HepG2 (cell line): Measurements from ENCODE around the gene RIT2. TPM values are rescaled to one million over a fixed set of nuclear protein-coding genes. Genes with fewer than 3 reads are reported as not detected.

Experiments
- ATAC-seq: fragments of 200-7000 bp; cut with Tn5 transposase; 3 replicates; pipeline ENCODE4 v1.9.1; 2020; ENCODE audit warnings: mild to moderate bottlenecking, moderate library complexity
- BruUV-seq: library from RNA; stranded (reverse); fragments of 400-500 nt; replicated peaks from 2 replicates; lab custom pipeline; 2021; lab: Mats Ljungman, UMichigan
- CTCF ChIA-PET: fragments of 300-600 bp; formaldehyde crosslinking; extraction: SDS; loops from one replicate; lab custom pipeline; 2021; ENCODE audit warnings: low total read pairs, inconsistent platforms, low intra/inter-chr PET ratio; lab: Yijun Ruan, JAX
- POLR2A ChIA-PET: fragments of 350-600 bp; sonication (Branson Sonifier 250); formaldehyde crosslinking; loops from one replicate; lab custom pipeline; 2020; ENCODE audit warnings: antibody characterized with exemption, inconsistent platforms; lab: Yijun Ruan, JAX
- DNase-seq: peaks from one replicate; pipeline ENCODE4 v3.0.0-alpha.2; 2015; ENCODE audit warnings: low spot score
- FAIRE-seq: peaks from 3 replicates; lab custom pipeline; 2011; peaks lifted over from hg19 to GRCh38; lab: Jason Lieb, UNC
- H2AFZ ChIP-seq: one replicate; pipeline ENCODE4 v1.6.1; 2011; ENCODE audit warnings: low read length, inconsistent platforms
- H3K27ac ChIP-seq: fragments of 300-600 bp; 3 replicates; pipeline ENCODE4 v1.8.0; 2011; ENCODE audit warnings: mixed run types, mild to moderate bottlenecking, mixed read lengths, low read length, inconsistent platforms; ENCODE audit not compliant: insufficient read depth; ENCODE audit errors: extremely low read length
- H3K27me3 ChIP-seq, 2 experiments: fragments of 200-600 bp in 1 of 2; 2 replicates in 1 of 2; 3 replicates in 1 of 2; pipeline versions ENCODE4 v1.6.0 to v1.8.0; 2011; ENCODE audit warnings: low read length in 2 of 2, mild to moderate bottlenecking in 2 of 2, moderate library complexity in 2 of 2, inconsistent platforms in 1 of 2; ENCODE audit not compliant: insufficient read depth in 2 of 2, control insufficient read depth in 1 of 2
- H3K36me3 ChIP-seq, 2 experiments: fragments of 200-600 bp in 1 of 2; replicated peaks in 1 of 2; 2 replicates in 1 of 2; 3 replicates in 1 of 2; pipeline versions ENCODE4 v1.5.1 to v1.8.0; 2011; ENCODE audit warnings: low read length in 2 of 2, inconsistent platforms in 1 of 2; ENCODE audit not compliant: insufficient read depth in 2 of 2, control insufficient read depth in 1 of 2
- H3K4me1 ChIP-seq: 2 replicates; pipeline ENCODE4 v1.5.1; 2012; ENCODE audit warnings: low read length, inconsistent platforms; ENCODE audit not compliant: insufficient read depth
- H3K4me2 ChIP-seq: 2 replicates; pipeline ENCODE4 v1.6.0; 2011; ENCODE audit warnings: low read depth, low read length, inconsistent platforms
- H3K4me3 ChIP-seq, 3 experiments: fragments of 200-600 bp in 1 of 3; sonication (generic), shearing (Covaris generic) in 1 of 3; replicated peaks in 1 of 3; 2 replicates each; pipeline ENCODE4 v1.5.1; 2011 to 2016; ENCODE audit warnings: low read length in 3 of 3, inconsistent platforms in 2 of 3, low read depth in 2 of 3, mild to moderate bottlenecking in 2 of 3, control low read depth in 1 of 3, mixed read lengths in 1 of 3; ENCODE audit not compliant: insufficient read depth in 1 of 3
- H3K79me2 ChIP-seq: one replicate; pipeline ENCODE4 v1.6.1; 2011; ENCODE audit warnings: low read length, inconsistent platforms; ENCODE audit not compliant: insufficient read depth
- H3K9ac ChIP-seq: 2 replicates; pipeline ENCODE4 v1.6.0; 2011; ENCODE audit warnings: mild to moderate bottlenecking, low read depth, low read length, inconsistent platforms; ENCODE audit not compliant: insufficient read depth
- H3K9me3 ChIP-seq: 2 replicates; pipeline ENCODE4 v1.5.1; 2012; ENCODE audit warnings: mild to moderate bottlenecking, low read length
- H4K20me1 ChIP-seq: 2 replicates; pipeline ENCODE4 v1.6.0; 2011; ENCODE audit warnings: inconsistent platforms, mild to moderate bottlenecking, low read length, moderate library complexity; ENCODE audit not compliant: insufficient read depth
- FIP1L1 ChIP-seq: fragments of 200-400 bp; formaldehyde crosslinking; IDR thresholded peaks from 2 replicates; pipeline ENCODE4 v1.6.1; 2018; ENCODE audit warnings: low read depth, mild to moderate bottlenecking, low read length, moderate library complexity, borderline replicate concordance; ENCODE audit not compliant: insufficient read depth
- ISL2 ChIP-seq: sonication (generic); formaldehyde crosslinking; IDR thresholded peaks from 2 replicates; pipeline ENCODE4 v1.5.0; 2020; ENCODE audit warnings: missing genetic modification reagents
- JUNB ChIP-seq: sonication (generic); formaldehyde crosslinking; IDR thresholded peaks from 2 replicates; pipeline ENCODE4 v1.8.0; 2022; ENCODE audit warnings: missing genetic modification reagents, mild to moderate bottlenecking, borderline replicate concordance
- NFE2L2 ChIP-seq: fragments of 150-350 bp; IDR thresholded peaks from 2 replicates; pipeline ENCODE4 v1.6.1; 2014; ENCODE audit warnings: low read length
- REL ChIP-seq: sonication (generic); formaldehyde crosslinking; conservative IDR thresholded peaks from 2 replicates; pipeline ENCODE4 v1.8.0; 2022; ENCODE audit warnings: mild to moderate bottlenecking, missing genetic modification reagents, moderate library complexity
- RFX3 ChIP-seq: IDR thresholded peaks from 2 replicates; pipeline ENCODE4 v1.6.1; 2016; ENCODE audit warnings: missing biosample characterization, missing genetic modification reagents
- SPEN ChIP-seq: sonication (generic); formaldehyde crosslinking; IDR thresholded peaks from 2 replicates; pipeline ENCODE4 v1.5.1; 2020; ENCODE audit warnings: low read depth, mild to moderate bottlenecking, missing genetic modification reagents
- SRF ChIP-seq: IDR thresholded peaks from 2 replicates; pipeline ENCODE4 v1.6.1; 2011; ENCODE audit warnings: mild to moderate bottlenecking, low read depth, low read length, moderate library complexity
- ZFP90 ChIP-seq: sonication (generic); formaldehyde crosslinking; IDR thresholded peaks from 2 replicates; pipeline ENCODE4 v1.8.0; 2022; ENCODE audit warnings: missing genetic modification reagents, mild to moderate bottlenecking, inconsistent platforms, borderline replicate concordance
- ZNF274 ChIP-seq: sonication (generic); formaldehyde crosslinking; IDR thresholded peaks from 2 replicates; pipeline ENCODE4 v1.5.1; 2020; ENCODE audit warnings: mild to moderate bottlenecking, missing genetic modification reagents
- ZNF282 ChIP-seq: fragments of 450-650 bp; IDR thresholded peaks from 2 replicates; pipeline ENCODE4 v1.6.1; 2018; ENCODE audit not compliant: partially characterized antibody
- ZNF616 ChIP-seq: sonication (generic); formaldehyde crosslinking; IDR thresholded peaks from 2 replicates; pipeline ENCODE4 v1.5.0; 2020; ENCODE audit warnings: low read depth, mild to moderate bottlenecking, missing genetic modification reagents
- ZNF644 ChIP-seq: IDR thresholded peaks from 2 replicates; pipeline ENCODE4 v1.6.1; 2016; ENCODE audit warnings: low read depth
- ZNF746 ChIP-seq: sonication (generic); formaldehyde crosslinking; IDR thresholded peaks from 2 replicates; pipeline ENCODE4 v1.8.0; 2022; ENCODE audit warnings: mild to moderate bottlenecking, missing genetic modification reagents
- WGBS: methylation state at CpG from one replicate; pipeline ENCODE4 v1.1.6; 2017; ENCODE audit warnings: low lambda C conversion rate; 5-methylcytosine and 5-hydroxymethylcytosine counted together
- in situ Hi-C: cut with HindIII; loops from 2 replicates; pipeline ENCODE4 v1.10.0; 2017; ENCODE audit warnings: low pct_unique_long_range_greater_than_20kb; ENCODE audit not compliant: extremely low pct_ligation_motif_present
- intact Hi-C: fragments of 100-400 bp; cut with micrococcal nuclease; formaldehyde crosslinking; loops from one replicate; pipeline ENCODE4 v1.10.0; 2022; ENCODE audit not compliant: unreplicated experiment
- polyA plus RNA-seq, 8 experiments: library from polyadenylated mRNA; depleted of rRNA in 3 of 8; stranded (reverse) in 7 of 8; unstranded in 1 of 8; fragments of >200 nt; fragmentation: Illumina TruSeq in 4 of 8; extraction: Trizol in 4 of 8; gene quantifications; 2 replicates each; pipeline versions ENCODE4 v1.2.1 to v1.2.3, GENCODE V29; 2011 to 2016; ENCODE audit warnings: low read depth in 4 of 8, missing spikeins in 1 of 8, mixed read lengths in 1 of 8; ENCODE audit not compliant: insufficient read depth in 1 of 8
- total RNA-seq, 5 experiments: library from RNA; depleted of rRNA; stranded (reverse); fragments of >200 nt; fragmentation: Illumina TruSeq; extraction: Trizol; gene quantifications; 2 replicates each; pipeline ENCODE4 v1.2.3, GENCODE V29; 2016; ENCODE audit warnings: low read depth in 1 of 5
- TF ChIP-seq, protein P1 (sequence below): sonication (generic); formaldehyde crosslinking; conservative IDR thresholded peaks from 2 replicates; pipeline ENCODE4 v1.8.0; 2022; ENCODE audit warnings: low read depth, missing genetic modification reagents
- TF ChIP-seq, protein P2 (sequence below): sonication (generic); formaldehyde crosslinking; IDR thresholded peaks from 2 replicates; pipeline ENCODE4 v1.8.0; 2022; ENCODE audit warnings: mild to moderate bottlenecking, missing genetic modification reagents
- TF ChIP-seq, protein P3 (sequence below): sonication (generic); formaldehyde crosslinking; IDR thresholded peaks from 2 replicates; pipeline ENCODE4 v1.4.0; 2020; ENCODE audit warnings: low read depth, mild to moderate bottlenecking, missing genetic modification reagents
- TF ChIP-seq, protein P4 (sequence below): sonication (generic); formaldehyde crosslinking; IDR thresholded peaks from 2 replicates; pipeline ENCODE4 v1.9.0; 2021; ENCODE audit warnings: missing genetic modification reagents, borderline replicate concordance

The RIT2 gene
- total and polyA plus RNA-seq, 2 of the 13 experiments (the other 11 are each of a cell fraction or from before 2014, with no cell fraction given): not detected

DNA sequence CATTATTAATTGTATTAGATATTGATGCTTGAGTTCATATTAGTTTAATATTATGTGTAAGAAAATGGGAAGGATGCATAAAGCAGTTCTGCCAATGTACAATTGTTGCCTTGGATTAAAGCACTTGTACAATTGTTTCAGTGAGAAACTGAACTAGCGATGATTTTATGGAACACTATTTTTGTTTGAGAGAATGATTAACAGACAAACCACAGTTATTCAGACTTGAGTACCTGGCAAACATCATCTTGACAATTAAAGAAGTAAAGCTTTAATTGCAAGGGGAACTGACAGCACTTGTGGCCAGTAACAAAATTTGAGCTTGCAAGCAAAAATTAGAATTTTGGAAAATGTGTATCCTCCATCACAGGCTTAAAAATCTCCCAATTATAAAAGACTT lies 214.3 kb downstream of the RIT2 start:
- in situ Hi-C loops (no loop called here), intact Hi-C loops (no loop called here)
- H2AFZ ChIP-seq: no peak overlapping the region
- no peaks in the 10 kb centered on the region for H3K4me1 ChIP-seq
- WGBS: 6% methylated on average over 1 of the region's 1 CpG
- no peaks in the 10 kb centered on the region for H3K27me3 ChIP-seq
- ChIA-PET CTCF (no interaction called here), POLR2A (no interaction called here)
- H3K4me2 ChIP-seq: no peak overlapping the region
- DNase-seq (no peak), ATAC-seq (no peak), FAIRE-seq (no peak)
- H3K4me3 ChIP-seq: no peak overlapping the region
- BruUV-seq: no TSS peak
- H3K27ac ChIP-seq: no peak overlapping the region
- TF ChIP-seq RFX3 (CRISPR knock-in tag) (no peak), NFE2L2 (no peak), ZNF746 (CRISPR knock-in tag) (no peak), SRF (no peak), ZNF644 (CRISPR knock-in tag) (no peak), SPEN (CRISPR knock-in tag) (no peak), ZNF282 (no peak), FIP1L1 (no peak), JUNB (CRISPR knock-in tag) (no peak), ZNF616 (no peak), REL (no peak), ISL2 (CRISPR knock-in tag) (no peak), ZFP90 (CRISPR knock-in tag) (no peak), ZNF274 (CRISPR knock-in tag) (no peak)
- TF ChIP-seq, protein P1, sequence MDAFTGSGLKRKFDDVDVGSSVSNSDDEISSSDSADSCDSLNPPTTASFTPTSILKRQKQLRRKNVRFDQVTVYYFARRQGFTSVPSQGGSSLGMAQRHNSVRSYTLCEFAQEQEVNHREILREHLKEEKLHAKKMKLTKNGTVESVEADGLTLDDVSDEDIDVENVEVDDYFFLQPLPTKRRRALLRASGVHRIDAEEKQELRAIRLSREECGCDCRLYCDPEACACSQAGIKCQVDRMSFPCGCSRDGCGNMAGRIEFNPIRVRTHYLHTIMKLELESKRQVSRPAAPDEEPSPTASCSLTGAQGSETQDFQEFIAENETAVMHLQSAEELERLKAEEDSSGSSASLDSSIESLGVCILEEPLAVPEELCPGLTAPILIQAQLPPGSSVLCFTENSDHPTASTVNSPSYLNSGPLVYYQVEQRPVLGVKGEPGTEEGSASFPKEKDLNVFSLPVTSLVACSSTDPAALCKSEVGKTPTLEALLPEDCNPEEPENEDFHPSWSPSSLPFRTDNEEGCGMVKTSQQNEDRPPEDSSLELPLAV (CRISPR knock-in tag): no peak
- TF ChIP-seq, protein P2, sequence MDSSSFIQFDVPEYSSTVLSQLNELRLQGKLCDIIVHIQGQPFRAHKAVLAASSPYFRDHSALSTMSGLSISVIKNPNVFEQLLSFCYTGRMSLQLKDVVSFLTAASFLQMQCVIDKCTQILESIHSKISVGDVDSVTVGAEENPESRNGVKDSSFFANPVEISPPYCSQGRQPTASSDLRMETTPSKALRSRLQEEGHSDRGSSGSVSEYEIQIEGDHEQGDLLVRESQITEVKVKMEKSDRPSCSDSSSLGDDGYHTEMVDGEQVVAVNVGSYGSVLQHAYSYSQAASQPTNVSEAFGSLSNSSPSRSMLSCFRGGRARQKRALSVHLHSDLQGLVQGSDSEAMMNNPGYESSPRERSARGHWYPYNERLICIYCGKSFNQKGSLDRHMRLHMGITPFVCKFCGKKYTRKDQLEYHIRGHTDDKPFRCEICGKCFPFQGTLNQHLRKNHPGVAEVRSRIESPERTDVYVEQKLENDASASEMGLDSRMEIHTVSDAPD (CRISPR knock-in tag): no peak
- TF ChIP-seq, protein P3, sequence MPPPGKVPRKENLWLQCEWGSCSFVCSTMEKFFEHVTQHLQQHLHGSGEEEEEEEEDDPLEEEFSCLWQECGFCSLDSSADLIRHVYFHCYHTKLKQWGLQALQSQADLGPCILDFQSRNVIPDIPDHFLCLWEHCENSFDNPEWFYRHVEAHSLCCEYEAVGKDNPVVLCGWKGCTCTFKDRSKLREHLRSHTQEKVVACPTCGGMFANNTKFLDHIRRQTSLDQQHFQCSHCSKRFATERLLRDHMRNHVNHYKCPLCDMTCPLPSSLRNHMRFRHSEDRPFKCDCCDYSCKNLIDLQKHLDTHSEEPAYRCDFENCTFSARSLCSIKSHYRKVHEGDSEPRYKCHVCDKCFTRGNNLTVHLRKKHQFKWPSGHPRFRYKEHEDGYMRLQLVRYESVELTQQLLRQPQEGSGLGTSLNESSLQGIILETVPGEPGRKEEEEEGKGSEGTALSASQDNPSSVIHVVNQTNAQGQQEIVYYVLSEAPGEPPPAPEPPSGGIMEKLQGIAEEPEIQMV (CRISPR knock-in tag): no peak
- TF ChIP-seq, protein P4, sequence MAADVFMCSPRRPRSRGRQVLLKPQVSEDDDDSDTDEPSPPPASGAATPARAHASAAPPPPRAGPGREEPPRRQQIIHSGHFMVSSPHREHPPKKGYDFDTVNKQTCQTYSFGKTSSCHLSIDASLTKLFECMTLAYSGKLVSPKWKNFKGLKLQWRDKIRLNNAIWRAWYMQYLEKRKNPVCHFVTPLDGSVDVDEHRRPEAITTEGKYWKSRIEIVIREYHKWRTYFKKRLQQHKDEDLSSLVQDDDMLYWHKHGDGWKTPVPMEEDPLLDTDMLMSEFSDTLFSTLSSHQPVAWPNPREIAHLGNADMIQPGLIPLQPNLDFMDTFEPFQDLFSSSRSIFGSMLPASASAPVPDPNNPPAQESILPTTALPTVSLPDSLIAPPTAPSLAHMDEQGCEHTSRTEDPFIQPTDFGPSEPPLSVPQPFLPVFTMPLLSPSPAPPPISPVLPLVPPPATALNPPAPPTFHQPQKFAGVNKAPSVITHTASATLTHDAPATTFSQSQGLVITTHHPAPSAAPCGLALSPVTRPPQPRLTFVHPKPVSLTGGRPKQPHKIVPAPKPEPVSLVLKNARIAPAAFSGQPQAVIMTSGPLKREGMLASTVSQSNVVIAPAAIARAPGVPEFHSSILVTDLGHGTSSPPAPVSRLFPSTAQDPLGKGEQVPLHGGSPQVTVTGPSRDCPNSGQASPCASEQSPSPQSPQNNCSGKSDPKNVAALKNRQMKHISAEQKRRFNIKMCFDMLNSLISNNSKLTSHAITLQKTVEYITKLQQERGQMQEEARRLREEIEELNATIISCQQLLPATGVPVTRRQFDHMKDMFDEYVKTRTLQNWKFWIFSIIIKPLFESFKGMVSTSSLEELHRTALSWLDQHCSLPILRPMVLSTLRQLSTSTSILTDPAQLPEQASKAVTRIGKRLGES (CRISPR knock-in tag): no peak
- H3K9ac ChIP-seq: no peak overlapping the region
- no peaks in the 10 kb centered on the region for H3K36me3 ChIP-seq
- H3K79me2 ChIP-seq: no peaks in the 10 kb centered on the region
- no peaks in the 10 kb centered on the region for H4K20me1 ChIP-seq
- no peaks in the 10 kb centered on the region for H3K9me3 ChIP-seq
